H9 (cell line): Measurements from ENCODE around the gene TRMT2A. TPM values are rescaled to one million over a fixed set of nuclear protein-coding genes. Genes with fewer than 3 reads are reported as not detected.

Experiments used
- DNase-seq: peaks from one replicate; pipeline ENCODE4 v3.0.0-alpha.2; 2017
- H2AFZ ChIP-seq: one replicate; pipeline ENCODE4 v1.6.1; 2013; ENCODE audit warnings: mild to moderate bottlenecking, low read length, control low read depth, moderate library complexity
- H2AK5ac ChIP-seq: 2 replicates; pipeline ENCODE4 v1.6.1; 2013; ENCODE audit warnings: low read length, control low read depth, mixed read lengths; ENCODE audit not compliant: insufficient read length
- H2BK120ac ChIP-seq: one replicate; pipeline ENCODE4 v1.6.1; 2013; ENCODE audit warnings: low read depth, mild to moderate bottlenecking, low read length, control low read depth, inconsistent platforms; ENCODE audit not compliant: poor library complexity, severe bottlenecking
- H2BK12ac ChIP-seq: 2 replicates; pipeline ENCODE4 v1.6.1; 2013; ENCODE audit warnings: low read length, control low read depth, mixed read lengths, low read depth; ENCODE audit not compliant: insufficient read length
- H2BK15ac ChIP-seq: 2 replicates; pipeline ENCODE4 v1.6.1; 2013; ENCODE audit warnings: low read depth, low read length, control low read depth
- H2BK20ac ChIP-seq: one replicate; pipeline ENCODE4 v1.6.1; 2013; ENCODE audit warnings: low read depth, mild to moderate bottlenecking, low read length, control low read depth, inconsistent platforms; ENCODE audit not compliant: poor library complexity, severe bottlenecking
- H2BK5ac ChIP-seq: 2 replicates; pipeline ENCODE4 v1.6.1; 2013; ENCODE audit warnings: low read length, control low read depth, mixed read lengths; ENCODE audit not compliant: insufficient read length
- H3K14ac ChIP-seq: 2 replicates; pipeline ENCODE4 v1.6.1; 2013; ENCODE audit warnings: low read length, control low read depth; ENCODE audit not compliant: insufficient read depth
- H3K18ac ChIP-seq: 2 replicates; pipeline ENCODE4 v1.6.1; 2013; ENCODE audit warnings: low read depth, mild to moderate bottlenecking, mixed read lengths, low read length, control low read depth; ENCODE audit not compliant: insufficient read length
- H3K23ac ChIP-seq: 2 replicates; pipeline ENCODE4 v1.6.1; 2013; ENCODE audit warnings: low read length, control low read depth, mixed read lengths, low read depth; ENCODE audit not compliant: insufficient read length
- H3K23me2 ChIP-seq: 2 replicates; pipeline ENCODE4 v1.6.1; 2013; ENCODE audit warnings: low read depth, mild to moderate bottlenecking, mixed read lengths, low read length, control low read depth; ENCODE audit not compliant: insufficient read length, poor library complexity, severe bottlenecking
- H3K27ac ChIP-seq: 2 replicates; pipeline ENCODE4 v1.5.1; 2013; ENCODE audit warnings: low read length, control low read depth, mixed read lengths, low read depth; ENCODE audit not compliant: insufficient read length
- H3K27me3 ChIP-seq: 2 replicates; pipeline ENCODE4 v1.6.1; 2013; ENCODE audit warnings: low read length, control low read depth, inconsistent platforms; ENCODE audit not compliant: insufficient read depth
- H3K4ac ChIP-seq: 2 replicates; pipeline ENCODE4 v1.6.1; 2013; ENCODE audit warnings: low read depth, mild to moderate bottlenecking, control low read depth, inconsistent platforms, low read length, moderate library complexity
- H3K4me1 ChIP-seq: 2 replicates; pipeline ENCODE4 v1.6.1; 2013; ENCODE audit warnings: low read length, control low read depth, inconsistent platforms; ENCODE audit not compliant: insufficient read depth
- H3K4me2 ChIP-seq: 2 replicates; pipeline ENCODE4 v1.6.1; 2013; ENCODE audit warnings: low read length, control low read depth, mixed read lengths; ENCODE audit not compliant: insufficient read length, insufficient read depth
- H3K56ac ChIP-seq: 2 replicates; pipeline ENCODE4 v1.6.1; 2013; ENCODE audit warnings: low read depth, mild to moderate bottlenecking, mixed read lengths, low read length, control low read depth; ENCODE audit not compliant: insufficient read length
- H3K79me1 ChIP-seq: 2 replicates; pipeline ENCODE4 v1.6.1; 2013; ENCODE audit warnings: low read depth, mild to moderate bottlenecking, moderate library complexity, low read length, control low read depth, inconsistent platforms; ENCODE audit not compliant: insufficient read depth, poor library complexity, severe bottlenecking
- H3K79me2 ChIP-seq: 2 replicates; pipeline ENCODE4 v1.6.1; 2013; ENCODE audit warnings: low read length, control low read depth, inconsistent platforms; ENCODE audit not compliant: insufficient read depth
- H3K9ac ChIP-seq: 2 replicates; pipeline ENCODE4 v1.6.1; 2013; ENCODE audit warnings: low read length, control low read depth, mixed read lengths; ENCODE audit not compliant: insufficient read length; ENCODE audit errors: extremely low read depth
- H3K9me3 ChIP-seq: one replicate; pipeline ENCODE4 v1.6.1; 2013; ENCODE audit warnings: low read depth, low read length, inconsistent platforms; ENCODE audit not compliant: control insufficient read depth
- H3T11ph ChIP-seq: one replicate; pipeline ENCODE4 v1.6.1; 2013; ENCODE audit warnings: mild to moderate bottlenecking, low read length, control low read depth, inconsistent platforms
- H4K20me1 ChIP-seq: one replicate; pipeline ENCODE4 v1.6.1; 2013; ENCODE audit not compliant: control insufficient read depth, insufficient read length, insufficient read depth
- H4K5ac ChIP-seq: 2 replicates; pipeline ENCODE4 v1.6.1; 2013; ENCODE audit warnings: low read depth, mild to moderate bottlenecking, mixed read lengths, low read length, control low read depth; ENCODE audit not compliant: insufficient read length
- H4K8ac ChIP-seq: replicated peaks from 2 replicates; pipeline ENCODE4 v1.6.1; 2013; ENCODE audit warnings: low read length, control low read depth, mixed read lengths, low read depth; ENCODE audit not compliant: insufficient read length
- H4K91ac ChIP-seq: 2 replicates; pipeline ENCODE4 v1.6.1; 2013; ENCODE audit warnings: low read depth, mild to moderate bottlenecking, moderate library complexity, mixed read lengths, low read length, control low read depth; ENCODE audit not compliant: insufficient read length
- H3K27ac Mint-ChIP-seq, 3 experiments: 2 replicates in 2 of 3; 3 replicates in 1 of 3; pipeline ENCODE4 v1.8.0; 2020 to 2021; ENCODE audit warnings: mixed read lengths in 3 of 3, mild to moderate bottlenecking in 1 of 3, moderate library complexity in 1 of 3
- H3K27me3 Mint-ChIP-seq: 2 replicates; pipeline ENCODE4 v1.8.0; 2021; ENCODE audit warnings: low read depth, mild to moderate bottlenecking, moderate library complexity, mixed read lengths
- H3K36me3 Mint-ChIP-seq, 3 experiments: 2 replicates in 2 of 3; 3 replicates in 1 of 3; pipeline ENCODE4 v1.8.0; 2020 to 2021; ENCODE audit warnings: low read depth in 3 of 3, mixed read lengths in 3 of 3; ENCODE audit not compliant: insufficient read depth in 1 of 3
- H3K4me1 Mint-ChIP-seq, 2 experiments: 2 replicates each; pipeline ENCODE4 v1.8.0; 2020; ENCODE audit warnings: mixed read lengths in 2 of 2
- H3K4me3 Mint-ChIP-seq, 2 experiments: 2 replicates in 1 of 2; 3 replicates in 1 of 2; pipeline ENCODE4 v1.8.0; 2020 to 2021; ENCODE audit warnings: mild to moderate bottlenecking in 2 of 2, mixed read lengths in 2 of 2, moderate library complexity in 1 of 2
- H3K9me3 Mint-ChIP-seq, 2 experiments: 2 replicates in 1 of 2; 3 replicates in 1 of 2; pipeline ENCODE4 v1.8.0; 2020; ENCODE audit warnings: mild to moderate bottlenecking in 2 of 2, mixed read lengths in 2 of 2, moderate library complexity in 1 of 2
- WGBS: extraction: QIAGEN DNeasy Blood & Tissue Kit; methylation state at CpG from one replicate; pipeline ENCODE4 v1.1.7; 2013; ENCODE audit warnings: missing lambda C conversion rate, low lambda C conversion rate, mixed read lengths; ENCODE audit not compliant: insufficient read length; ENCODE audit errors: extremely low coverage; 5-methylcytosine and 5-hydroxymethylcytosine counted together
- total RNA-seq: library from RNA; stranded (reverse); gene quantifications from 2 replicates; pipeline ENCODE4 v1.2.1, GENCODE V29; 2021
- TF ChIP-seq, protein P1 (sequence below): fragments of 200-600 bp; sonication (generic); conservative IDR thresholded peaks from 3 replicates; pipeline ENCODE4 v1.8.0; 2021; ENCODE audit warnings: antibody characterized with exemption, mild to moderate bottlenecking

TRMT2A gene
- total RNA-seq, 1 experiment from 2014 or later = 58.2 TPM

DNA sequence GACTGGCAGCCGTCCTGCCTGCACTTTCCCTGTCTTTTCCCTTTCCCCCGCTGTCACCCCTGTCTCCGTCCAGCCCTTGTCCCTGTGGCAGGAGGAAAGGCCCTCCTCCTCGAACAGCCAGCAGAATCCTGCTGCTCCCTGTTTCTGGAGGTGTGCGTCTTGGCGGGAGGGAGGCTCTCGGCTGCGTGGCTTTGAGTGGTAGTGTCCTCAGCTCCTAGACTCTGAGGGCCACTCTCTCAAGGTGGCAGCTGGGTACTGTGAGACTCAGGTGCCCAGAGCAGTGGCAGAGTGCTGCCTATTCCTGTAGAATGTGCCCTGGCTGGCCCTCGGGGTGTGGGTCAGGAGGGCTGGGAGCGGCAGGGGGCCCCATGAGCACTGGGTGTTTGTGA, 10.2 kb downstream of the TRMT2A start:
- Mint-ChIP-seq H3K27ac (no peak overlapping the region), H3K27me3 (no peaks in the 10 kb centered on the region; the same call in 1 of the 2 replicates), H3K36me3 (peaks cover 27 to 90% (median 79%) of the 10 kb centered on the region in 3 experiments; a peak in 6 of 7 replicates), H3K4me3 (no peak overlapping the region), H3K9me3 (no peaks in the 10 kb centered on the region), H3K4me1 (no peaks in the 10 kb centered on the region; a peak in 2 of 4 replicates)
- Histone ChIP-seq H4K8ac (no peak overlapping the region), H3K56ac (no peak overlapping the region), H2BK120ac (no peak overlapping the region), H4K20me1 (no peaks in the 10 kb centered on the region), H3K23me2 (no peaks in the 10 kb centered on the region), H3K23ac (no peak overlapping the region), H3K4me1 (no peaks in the 10 kb centered on the region), H3K27ac (no peak overlapping the region), H3K4me2 (no peak overlapping the region), H3K79me2 (0 out of 2 replicates have a peak, but pooled peaks cover 2% of the 10 kb centered on the region), H3K18ac (no peak overlapping the region), H3K4ac (no peak overlapping the region), H4K91ac (no peak overlapping the region), H2AFZ (no peak overlapping the region), H3K9me3 (no peaks in the 10 kb centered on the region), H4K5ac (no peak overlapping the region), H3K79me1 (no peaks in the 10 kb centered on the region), H2BK12ac (no peak overlapping the region), H3K27me3 (no peaks in the 10 kb centered on the region; the same call in 1 of the 2 replicates), H3T11ph (no peak overlapping the region), H2BK15ac (no peak overlapping the region), H3K9ac (no peak overlapping the region), H2AK5ac (no peak overlapping the region), H3K14ac (no peak overlapping the region), H2BK5ac (no peak overlapping the region), H2BK20ac (no peak overlapping the region)
- no CpG with 5 or more reads among the region's 10 CpGs for WGBS
- DNase-seq = no peak
- TF ChIP-seq, protein P1, sequence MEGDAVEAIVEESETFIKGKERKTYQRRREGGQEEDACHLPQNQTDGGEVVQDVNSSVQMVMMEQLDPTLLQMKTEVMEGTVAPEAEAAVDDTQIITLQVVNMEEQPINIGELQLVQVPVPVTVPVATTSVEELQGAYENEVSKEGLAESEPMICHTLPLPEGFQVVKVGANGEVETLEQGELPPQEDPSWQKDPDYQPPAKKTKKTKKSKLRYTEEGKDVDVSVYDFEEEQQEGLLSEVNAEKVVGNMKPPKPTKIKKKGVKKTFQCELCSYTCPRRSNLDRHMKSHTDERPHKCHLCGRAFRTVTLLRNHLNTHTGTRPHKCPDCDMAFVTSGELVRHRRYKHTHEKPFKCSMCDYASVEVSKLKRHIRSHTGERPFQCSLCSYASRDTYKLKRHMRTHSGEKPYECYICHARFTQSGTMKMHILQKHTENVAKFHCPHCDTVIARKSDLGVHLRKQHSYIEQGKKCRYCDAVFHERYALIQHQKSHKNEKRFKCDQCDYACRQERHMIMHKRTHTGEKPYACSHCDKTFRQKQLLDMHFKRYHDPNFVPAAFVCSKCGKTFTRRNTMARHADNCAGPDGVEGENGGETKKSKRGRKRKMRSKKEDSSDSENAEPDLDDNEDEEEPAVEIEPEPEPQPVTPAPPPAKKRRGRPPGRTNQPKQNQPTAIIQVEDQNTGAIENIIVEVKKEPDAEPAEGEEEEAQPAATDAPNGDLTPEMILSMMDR = no peak
